K562 (cell line): Measurements from ENCODE around the gene TIMM50. TPM values are rescaled to one million over a fixed set of nuclear protein-coding genes. Genes with fewer than 3 reads are reported as not detected.

Source experiments
- ARHGAP35 ChIP-seq: fragments of 450-650 bp; IDR thresholded peaks from 2 replicates; pipeline ENCODE4 v1.6.1; 2018; ENCODE audit not compliant: partially characterized antibody
- NCOA1 ChIP-seq: fragments of 450-650 bp; IDR thresholded peaks from 2 replicates; pipeline ENCODE4 v1.6.1; 2016; ENCODE audit warnings: low read depth
- PYGO2 ChIP-seq: fragments of 450-650 bp; IDR thresholded peaks from 2 replicates; pipeline ENCODE4 v1.6.1; 2016; ENCODE audit warnings: mild to moderate bottlenecking, missing genetic modification characterization, moderate library complexity, missing compliant biosample characterization
- TFAP4 ChIP-seq: sonication (generic); formaldehyde crosslinking; IDR thresholded peaks from 2 replicates; pipeline ENCODE4 v1.8.0; 2022; ENCODE audit warnings: missing genetic modification reagents, mild to moderate bottlenecking, moderate library complexity, borderline replicate concordance
- ZNF407 ChIP-seq: fragments of 450-650 bp; IDR thresholded peaks from 2 replicates; pipeline ENCODE4 v1.6.1; 2016; ENCODE audit warnings: low read depth
- polyA plus RNA-seq, 8 experiments: library from polyadenylated mRNA; depleted of rRNA in 4 of 8; stranded (reverse) in 5 of 8; unstranded in 3 of 8; fragments of >200 nt; fragmentation: Nextera tagmentation in 2 of 8; fragmentation: Illumina TruSeq in 1 of 8; extraction: Ambion mirVana in 2 of 8; extraction: Trizol in 1 of 8; gene quantifications; 2 replicates each; pipeline versions ENCODE4 v1.2.1 to v1.2.3, GENCODE V29; 2011 to 2014; ENCODE audit warnings: inconsistent platforms in 1 of 8, missing spikeins in 1 of 8
- total RNA-seq, 7 experiments: library from RNA; depleted of rRNA in 6 of 7; stranded (reverse); fragments of >200 nt in 6 of 7; fragmentation: Illumina TruSeq in 2 of 7; extraction: Trizol in 2 of 7; gene quantifications; 2 replicates each; pipeline versions ENCODE4 v1.2.1 to v1.2.3, GENCODE V29; 2011 to 2021; ENCODE audit warnings: low replicate concordance in 1 of 7
- TF ChIP-seq, protein P1 (sequence below): fragments of 450-650 bp; IDR thresholded peaks from 2 replicates; pipeline ENCODE4 v1.6.1; 2016; ENCODE audit warnings: mild to moderate bottlenecking, moderate library complexity

TIMM50 gene
- total and polyA plus RNA-seq, 9 of the 15 experiments (the other 6 are each of a cell fraction or from before 2014, with no cell fraction given): 28.3 to 221 (median 170) TPM

DNA sequence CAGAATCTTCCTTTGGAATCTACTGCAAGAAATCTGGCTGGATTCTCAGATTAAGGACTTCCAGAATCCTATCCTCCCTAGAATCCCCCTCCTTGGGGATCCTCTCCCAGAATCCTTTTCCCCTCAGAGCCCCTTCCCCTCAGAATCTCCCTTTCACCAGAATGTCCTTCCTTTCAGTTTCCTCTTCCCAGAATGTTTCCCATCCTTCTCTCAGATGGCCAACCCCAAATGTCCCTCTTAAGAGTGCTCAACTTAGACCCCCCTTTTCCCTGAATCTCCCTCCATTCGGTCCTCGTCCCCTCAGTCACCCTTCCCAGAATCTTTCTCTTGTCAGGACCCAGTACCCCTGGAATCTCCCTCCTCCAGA is 44.3 kb upstream of the TIMM50 start (continued):
- no peak for TF ChIP-seq ZNF407
- TF ChIP-seq, protein P1, sequence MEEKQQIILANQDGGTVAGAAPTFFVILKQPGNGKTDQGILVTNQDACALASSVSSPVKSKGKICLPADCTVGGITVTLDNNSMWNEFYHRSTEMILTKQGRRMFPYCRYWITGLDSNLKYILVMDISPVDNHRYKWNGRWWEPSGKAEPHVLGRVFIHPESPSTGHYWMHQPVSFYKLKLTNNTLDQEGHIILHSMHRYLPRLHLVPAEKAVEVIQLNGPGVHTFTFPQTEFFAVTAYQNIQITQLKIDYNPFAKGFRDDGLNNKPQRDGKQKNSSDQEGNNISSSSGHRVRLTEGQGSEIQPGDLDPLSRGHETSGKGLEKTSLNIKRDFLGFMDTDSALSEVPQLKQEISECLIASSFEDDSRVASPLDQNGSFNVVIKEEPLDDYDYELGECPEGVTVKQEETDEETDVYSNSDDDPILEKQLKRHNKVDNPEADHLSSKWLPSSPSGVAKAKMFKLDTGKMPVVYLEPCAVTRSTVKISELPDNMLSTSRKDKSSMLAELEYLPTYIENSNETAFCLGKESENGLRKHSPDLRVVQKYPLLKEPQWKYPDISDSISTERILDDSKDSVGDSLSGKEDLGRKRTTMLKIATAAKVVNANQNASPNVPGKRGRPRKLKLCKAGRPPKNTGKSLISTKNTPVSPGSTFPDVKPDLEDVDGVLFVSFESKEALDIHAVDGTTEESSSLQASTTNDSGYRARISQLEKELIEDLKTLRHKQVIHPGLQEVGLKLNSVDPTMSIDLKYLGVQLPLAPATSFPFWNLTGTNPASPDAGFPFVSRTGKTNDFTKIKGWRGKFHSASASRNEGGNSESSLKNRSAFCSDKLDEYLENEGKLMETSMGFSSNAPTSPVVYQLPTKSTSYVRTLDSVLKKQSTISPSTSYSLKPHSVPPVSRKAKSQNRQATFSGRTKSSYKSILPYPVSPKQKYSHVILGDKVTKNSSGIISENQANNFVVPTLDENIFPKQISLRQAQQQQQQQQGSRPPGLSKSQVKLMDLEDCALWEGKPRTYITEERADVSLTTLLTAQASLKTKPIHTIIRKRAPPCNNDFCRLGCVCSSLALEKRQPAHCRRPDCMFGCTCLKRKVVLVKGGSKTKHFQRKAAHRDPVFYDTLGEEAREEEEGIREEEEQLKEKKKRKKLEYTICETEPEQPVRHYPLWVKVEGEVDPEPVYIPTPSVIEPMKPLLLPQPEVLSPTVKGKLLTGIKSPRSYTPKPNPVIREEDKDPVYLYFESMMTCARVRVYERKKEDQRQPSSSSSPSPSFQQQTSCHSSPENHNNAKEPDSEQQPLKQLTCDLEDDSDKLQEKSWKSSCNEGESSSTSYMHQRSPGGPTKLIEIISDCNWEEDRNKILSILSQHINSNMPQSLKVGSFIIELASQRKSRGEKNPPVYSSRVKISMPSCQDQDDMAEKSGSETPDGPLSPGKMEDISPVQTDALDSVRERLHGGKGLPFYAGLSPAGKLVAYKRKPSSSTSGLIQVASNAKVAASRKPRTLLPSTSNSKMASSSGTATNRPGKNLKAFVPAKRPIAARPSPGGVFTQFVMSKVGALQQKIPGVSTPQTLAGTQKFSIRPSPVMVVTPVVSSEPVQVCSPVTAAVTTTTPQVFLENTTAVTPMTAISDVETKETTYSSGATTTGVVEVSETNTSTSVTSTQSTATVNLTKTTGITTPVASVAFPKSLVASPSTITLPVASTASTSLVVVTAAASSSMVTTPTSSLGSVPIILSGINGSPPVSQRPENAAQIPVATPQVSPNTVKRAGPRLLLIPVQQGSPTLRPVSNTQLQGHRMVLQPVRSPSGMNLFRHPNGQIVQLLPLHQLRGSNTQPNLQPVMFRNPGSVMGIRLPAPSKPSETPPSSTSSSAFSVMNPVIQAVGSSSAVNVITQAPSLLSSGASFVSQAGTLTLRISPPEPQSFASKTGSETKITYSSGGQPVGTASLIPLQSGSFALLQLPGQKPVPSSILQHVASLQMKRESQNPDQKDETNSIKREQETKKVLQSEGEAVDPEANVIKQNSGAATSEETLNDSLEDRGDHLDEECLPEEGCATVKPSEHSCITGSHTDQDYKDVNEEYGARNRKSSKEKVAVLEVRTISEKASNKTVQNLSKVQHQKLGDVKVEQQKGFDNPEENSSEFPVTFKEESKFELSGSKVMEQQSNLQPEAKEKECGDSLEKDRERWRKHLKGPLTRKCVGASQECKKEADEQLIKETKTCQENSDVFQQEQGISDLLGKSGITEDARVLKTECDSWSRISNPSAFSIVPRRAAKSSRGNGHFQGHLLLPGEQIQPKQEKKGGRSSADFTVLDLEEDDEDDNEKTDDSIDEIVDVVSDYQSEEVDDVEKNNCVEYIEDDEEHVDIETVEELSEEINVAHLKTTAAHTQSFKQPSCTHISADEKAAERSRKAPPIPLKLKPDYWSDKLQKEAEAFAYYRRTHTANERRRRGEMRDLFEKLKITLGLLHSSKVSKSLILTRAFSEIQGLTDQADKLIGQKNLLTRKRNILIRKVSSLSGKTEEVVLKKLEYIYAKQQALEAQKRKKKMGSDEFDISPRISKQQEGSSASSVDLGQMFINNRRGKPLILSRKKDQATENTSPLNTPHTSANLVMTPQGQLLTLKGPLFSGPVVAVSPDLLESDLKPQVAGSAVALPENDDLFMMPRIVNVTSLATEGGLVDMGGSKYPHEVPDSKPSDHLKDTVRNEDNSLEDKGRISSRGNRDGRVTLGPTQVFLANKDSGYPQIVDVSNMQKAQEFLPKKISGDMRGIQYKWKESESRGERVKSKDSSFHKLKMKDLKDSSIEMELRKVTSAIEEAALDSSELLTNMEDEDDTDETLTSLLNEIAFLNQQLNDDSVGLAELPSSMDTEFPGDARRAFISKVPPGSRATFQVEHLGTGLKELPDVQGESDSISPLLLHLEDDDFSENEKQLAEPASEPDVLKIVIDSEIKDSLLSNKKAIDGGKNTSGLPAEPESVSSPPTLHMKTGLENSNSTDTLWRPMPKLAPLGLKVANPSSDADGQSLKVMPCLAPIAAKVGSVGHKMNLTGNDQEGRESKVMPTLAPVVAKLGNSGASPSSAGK: no peak
- no peak for TF ChIP-seq ARHGAP35
- TF ChIP-seq PYGO2 (tag): no peak
- no peak for TF ChIP-seq TFAP4 (CRISPR knock-in tag)
- TF ChIP-seq NCOA1: peak; percentile 14; the same call in 1 of the 2 replicates
